Skeletal muscle tissue (tissue), 4 donors: ENCODE results near the gene ADAMTS17. TPM values are rescaled to one million over a fixed set of nuclear protein-coding genes. Genes with fewer than 3 reads are reported as not detected.

Experiments
- H3K27ac ChIP-seq: one replicate; pipeline ENCODE4 v1.7.0; 2013; ENCODE audit warnings: mild to moderate bottlenecking, low read depth, low read length, inconsistent platforms
- H3K27me3 ChIP-seq, 3 donors: one replicate each; pipeline ENCODE4 v1.7.0; 2013; ENCODE audit warnings: low read length in 3 of 3; ENCODE audit not compliant: control insufficient read depth in 3 of 3, insufficient read depth in 3 of 3
- H3K36me3 ChIP-seq, 3 donors: one replicate each; pipeline ENCODE4 v1.7.0; 2013; ENCODE audit warnings: low read length in 3 of 3; ENCODE audit not compliant: control insufficient read depth in 3 of 3, insufficient read depth in 3 of 3
- H3K4me1 ChIP-seq, 3 donors: one replicate each; pipeline ENCODE4 v1.7.0; 2013; ENCODE audit warnings: low read length in 3 of 3, mild to moderate bottlenecking in 3 of 3; ENCODE audit not compliant: control insufficient read depth in 3 of 3, insufficient read depth in 3 of 3
- H3K4me3 ChIP-seq, 3 donors: one replicate each; pipeline ENCODE4 v1.7.0; 2013; ENCODE audit warnings: low read length in 3 of 3
- H3K9ac ChIP-seq, 3 donors: one replicate each; pipeline ENCODE4 v1.7.0; 2013; ENCODE audit warnings: low read length in 3 of 3, mild to moderate bottlenecking in 3 of 3, moderate library complexity in 2 of 3, low read depth in 1 of 3
- H3K9me3 ChIP-seq, 3 donors: one replicate each; pipeline ENCODE4 v1.7.0; 2013; ENCODE audit warnings: low read length in 3 of 3; ENCODE audit not compliant: control insufficient read depth in 3 of 3
- total RNA-seq: library from RNA; depleted of rRNA; stranded (reverse); fragments of >200 nt; gene quantifications from one replicate; pipeline ENCODE4 v1.2.3, GENCODE V29; 2014
- donor health status: Osteomylitis.

The ADAMTS17 gene
- total RNA-seq, 1 donor from 2014 or later, result 5.7 TPM

DNA sequence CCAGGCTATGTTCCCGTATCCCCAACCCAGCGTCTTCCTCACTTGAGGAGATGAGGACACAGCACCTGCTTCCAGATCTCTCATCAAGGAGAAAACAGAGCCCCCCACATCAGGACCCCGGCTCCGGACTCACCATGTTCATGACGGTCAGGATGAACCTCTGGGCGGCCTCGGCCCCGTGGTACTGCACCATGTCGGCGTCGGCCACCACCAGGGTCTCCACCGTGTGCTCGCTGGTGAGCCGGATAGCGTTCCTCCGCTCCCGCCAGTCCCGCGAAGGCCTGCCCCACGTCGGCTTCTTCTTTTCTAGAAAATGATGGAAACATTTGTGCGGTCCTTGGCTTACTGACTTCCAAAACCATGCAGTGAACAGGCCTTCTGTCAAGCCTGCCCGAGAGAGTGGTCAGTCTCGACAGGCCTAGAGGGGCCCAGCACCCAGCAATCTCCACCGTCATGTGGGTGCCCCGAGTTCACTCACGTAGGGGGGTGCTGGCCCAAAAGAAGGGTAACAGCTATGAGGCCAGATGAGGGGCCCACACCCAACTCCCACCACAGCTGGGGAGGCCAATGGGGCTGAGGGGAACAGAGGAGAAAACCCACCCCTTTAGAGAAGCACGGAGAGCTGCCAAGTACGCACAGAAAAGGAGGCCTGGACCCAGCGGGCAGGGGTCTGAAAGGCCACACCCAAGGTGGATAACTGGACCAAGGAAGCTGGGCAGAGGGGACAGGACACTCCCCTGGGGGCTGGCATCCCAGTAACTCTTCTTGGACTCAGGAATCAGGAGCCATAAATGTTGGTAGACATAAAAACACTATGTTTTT lies 60.5 kb downstream of the ADAMTS17 start:
- H3K9me3 ChIP-seq, result no peaks in the 10 kb centered on the region
- no peak overlapping the region for H3K27ac ChIP-seq
- peak overlapping the region in 1 of 3 donors; percentile 8 for H3K9ac ChIP-seq
- no peaks in the 10 kb centered on the region for H3K27me3 ChIP-seq
- H3K36me3 ChIP-seq, result no peaks in the 10 kb centered on the region
- no peak overlapping the region for H3K4me3 ChIP-seq
- peaks cover 6 to 18% (median 17%) of the 10 kb centered on the region in 3 donors for H3K4me1 ChIP-seq

DNA sequence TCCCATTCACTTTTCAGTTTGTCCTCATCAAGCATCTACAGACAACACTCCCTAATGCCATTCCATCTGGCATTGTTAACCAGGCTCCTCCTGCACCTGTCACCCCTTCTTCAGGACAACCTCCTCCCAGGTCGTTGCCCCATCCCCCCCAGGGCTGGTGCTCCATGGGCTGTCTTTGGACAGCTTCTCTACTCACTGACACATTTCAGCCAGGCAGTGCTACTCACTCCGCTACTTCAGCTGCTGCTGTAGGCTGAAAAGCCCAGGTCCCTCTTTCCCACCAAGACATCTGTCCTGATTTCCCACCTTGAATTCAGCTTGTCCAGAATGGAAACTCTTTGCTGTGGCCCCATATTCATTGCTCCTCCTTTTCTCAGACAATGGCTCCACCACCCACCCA lies 61.9 kb downstream of the ADAMTS17 start:
- no peak overlapping the region for H3K4me3 ChIP-seq
- H3K4me1 ChIP-seq, result peaks cover 4 to 8% (median 8%) of the 10 kb centered on the region in 3 donors
- H3K9me3 ChIP-seq, result no peaks in the 10 kb centered on the region
- peaks cover 0 to 4% (median 0%) of the 10 kb centered on the region in 3 donors for H3K36me3 ChIP-seq
- H3K27ac ChIP-seq, result no peak overlapping the region
- no peak overlapping the region for H3K9ac ChIP-seq
- no peaks in the 10 kb centered on the region for H3K27me3 ChIP-seq

DNA sequence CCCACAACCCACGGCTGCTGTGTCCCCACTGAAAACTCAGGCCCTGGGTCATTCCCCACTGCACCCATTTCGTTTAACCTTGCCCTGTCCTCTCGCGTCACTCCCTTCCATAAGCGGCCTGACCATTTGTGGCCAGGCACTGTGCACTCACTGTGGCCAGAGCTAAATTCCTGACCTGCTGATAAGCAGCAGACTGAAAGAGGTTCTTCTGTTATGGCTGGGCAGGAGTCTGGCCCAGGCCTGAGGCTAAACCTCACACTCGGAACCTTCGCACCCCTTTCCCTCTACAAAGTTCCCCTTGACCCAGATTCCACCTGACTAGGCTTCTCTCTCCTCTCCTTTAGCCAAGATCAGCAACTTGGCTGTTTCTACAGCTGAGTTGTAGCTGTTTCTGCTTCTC lies 62.3 kb downstream of the ADAMTS17 start:
- Histone ChIP-seq H3K9ac (no peak overlapping the region), H3K9me3 (no peaks in the 10 kb centered on the region), H3K27ac (no peak overlapping the region), H3K4me1 (peaks cover 0 to 5% (median 4%) of the 10 kb centered on the region in 3 donors), H3K27me3 (no peaks in the 10 kb centered on the region), H3K4me3 (no peak overlapping the region), H3K36me3 (peaks cover 0 to 4% (median 0%) of the 10 kb centered on the region in 3 donors)

DNA sequence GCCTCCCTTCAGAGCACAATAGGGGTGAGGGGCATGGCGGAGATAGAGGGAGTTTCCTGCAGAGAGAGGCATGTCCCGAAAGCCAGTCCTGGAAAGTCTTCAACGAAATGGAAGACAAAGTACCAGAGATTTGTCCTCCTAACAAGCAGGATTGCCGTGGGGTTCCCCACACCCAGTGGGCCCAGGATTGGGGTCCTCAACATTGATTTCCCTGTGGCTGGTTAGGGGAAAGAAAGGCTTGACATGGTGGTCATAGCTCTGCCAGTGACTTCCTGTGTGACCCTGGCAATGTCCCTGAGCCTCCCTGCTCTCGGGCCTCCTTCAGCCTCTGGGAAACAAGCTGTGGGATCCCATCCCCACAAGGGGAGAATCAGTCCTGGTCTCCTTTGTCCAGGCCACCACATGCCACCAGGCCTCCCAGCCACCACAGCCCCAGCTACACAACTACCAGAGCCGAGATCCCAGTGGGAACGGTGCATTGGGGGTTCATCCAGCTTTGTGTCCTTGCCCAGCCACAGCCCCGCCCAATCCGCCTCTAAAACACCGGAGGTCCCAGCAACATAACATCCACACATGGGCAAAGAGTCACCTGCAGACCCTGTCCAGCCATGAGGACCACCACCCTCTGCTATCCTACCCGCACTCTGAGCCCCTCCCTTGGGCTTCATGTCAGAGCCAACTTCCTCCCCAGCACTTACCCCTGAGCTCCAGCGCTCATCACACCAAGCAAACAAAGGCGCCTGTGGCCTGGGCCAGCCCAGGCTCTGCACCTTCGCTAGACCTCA lies 63.0 kb downstream of the ADAMTS17 start:
- Histone ChIP-seq H3K4me3 (no peak overlapping the region), H3K27me3 (no peaks in the 10 kb centered on the region), H3K4me1 (no peaks in the 10 kb centered on the region)

DNA sequence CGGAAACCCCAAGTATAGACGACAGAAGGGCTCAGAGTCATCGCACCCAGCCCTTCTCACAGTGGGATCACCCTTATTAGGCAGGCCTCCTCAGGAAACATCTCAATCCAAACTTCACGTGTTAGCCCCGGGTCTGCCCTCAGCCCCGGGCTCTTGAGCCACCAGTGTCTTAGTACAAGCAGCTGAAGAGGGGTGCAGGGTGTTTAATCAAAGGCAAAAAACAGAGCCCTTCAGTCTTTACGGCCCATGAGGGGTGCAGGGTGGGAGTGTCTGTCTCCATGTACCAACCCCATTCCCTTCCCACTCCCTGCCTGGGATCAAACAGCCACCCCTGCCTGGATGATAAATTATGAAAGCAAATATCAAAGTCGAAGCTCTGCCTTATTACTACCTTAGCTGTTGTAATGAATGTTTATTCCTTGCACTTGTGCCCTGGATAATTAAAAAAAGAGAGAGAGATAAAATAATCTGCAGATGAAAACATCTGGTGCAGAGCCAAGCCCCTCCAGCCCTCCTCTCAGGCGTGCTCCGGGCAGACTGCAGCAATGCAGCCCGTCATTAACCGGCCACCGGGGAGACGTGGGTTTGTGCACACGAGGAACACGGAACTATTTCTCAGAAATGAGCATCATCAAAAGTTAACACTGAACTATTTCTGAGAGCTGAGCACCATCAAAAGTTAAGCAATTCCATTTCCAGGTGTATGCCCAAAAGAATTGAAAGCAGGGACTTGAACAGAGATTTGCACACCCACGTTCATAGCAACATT lies 64.5 kb downstream of the ADAMTS17 start:
- H3K9me3 ChIP-seq, result peaks cover 0 to 5% (median 0%) of the 10 kb centered on the region in 3 donors
- no peaks in the 10 kb centered on the region for H3K27me3 ChIP-seq
- H3K27ac ChIP-seq, result no peak overlapping the region
- no peak overlapping the region for H3K9ac ChIP-seq
- H3K36me3 ChIP-seq, result peaks cover 0 to 7% (median 0%) of the 10 kb centered on the region in 3 donors
- no peaks in the 10 kb centered on the region for H3K4me1 ChIP-seq
- H3K4me3 ChIP-seq, result no peak overlapping the region

More for the DNA sequence above, 63.0 kb downstream of the ADAMTS17 start:
- no peak overlapping the region for H3K27ac ChIP-seq
- peaks cover 0 to 4% (median 0%) of the 10 kb centered on the region in 3 donors for H3K36me3 ChIP-seq
- no peak overlapping the region for H3K9ac ChIP-seq
- H3K9me3 ChIP-seq, result no peaks in the 10 kb centered on the region

DNA sequence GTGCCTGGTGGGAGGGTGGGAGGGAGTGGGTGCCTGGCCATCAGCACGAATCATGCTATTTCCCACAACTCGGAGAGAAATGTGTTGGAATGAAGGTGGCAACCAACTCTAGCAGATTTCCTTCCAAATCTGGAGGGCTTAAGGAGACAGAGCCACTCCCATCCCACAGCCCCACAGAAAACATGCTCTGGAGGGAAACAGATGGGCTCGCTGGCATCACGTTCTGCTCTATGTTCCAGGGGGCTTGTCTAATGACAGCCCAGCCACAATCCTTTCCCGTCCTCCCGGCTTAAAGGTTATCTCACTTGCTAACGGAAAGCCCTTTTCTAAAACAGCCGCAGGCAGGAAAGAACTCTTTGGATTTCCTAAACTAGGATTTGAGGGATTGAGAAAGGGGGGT lies 65.3 kb downstream of the ADAMTS17 start:
- Histone ChIP-seq H3K4me1 (no peaks in the 10 kb centered on the region), H3K27ac (no peak overlapping the region), H3K36me3 (peaks cover 0 to 7% (median 0%) of the 10 kb centered on the region in 3 donors), H3K9ac (no peak overlapping the region), H3K4me3 (no peak overlapping the region), H3K27me3 (no peaks in the 10 kb centered on the region), H3K9me3 (peaks cover 0 to 5% (median 0%) of the 10 kb centered on the region in 3 donors)

DNA sequence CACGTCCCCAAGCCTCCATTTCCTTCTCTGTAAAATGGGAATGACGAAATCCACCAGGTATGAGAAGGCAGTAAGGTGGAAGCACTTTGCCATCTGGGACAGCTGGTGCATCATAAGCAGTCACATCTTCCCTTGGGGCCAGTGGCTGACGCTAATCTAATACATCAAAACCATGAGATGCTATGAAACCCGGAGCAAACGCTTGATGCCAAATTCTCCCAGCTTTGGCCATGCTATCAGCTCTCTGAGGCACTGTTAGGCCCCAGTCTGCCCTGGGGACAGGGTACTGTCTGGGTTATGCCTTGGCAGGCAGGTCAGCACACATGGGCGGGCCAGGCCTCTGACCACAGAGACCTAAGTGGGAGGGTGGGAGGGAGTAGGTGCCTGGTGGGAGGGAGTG lies 66.1 kb downstream of the ADAMTS17 start:
- no peaks in the 10 kb centered on the region for H3K4me1 ChIP-seq
- H3K9me3 ChIP-seq, result peaks cover 0 to 5% (median 0%) of the 10 kb centered on the region in 3 donors
- H3K9ac ChIP-seq, result no peak overlapping the region
- H3K36me3 ChIP-seq, result peaks cover 0 to 7% (median 0%) of the 10 kb centered on the region in 3 donors
- H3K27ac ChIP-seq, result no peak overlapping the region
- H3K27me3 ChIP-seq, result no peaks in the 10 kb centered on the region
- no peak overlapping the region for H3K4me3 ChIP-seq

DNA sequence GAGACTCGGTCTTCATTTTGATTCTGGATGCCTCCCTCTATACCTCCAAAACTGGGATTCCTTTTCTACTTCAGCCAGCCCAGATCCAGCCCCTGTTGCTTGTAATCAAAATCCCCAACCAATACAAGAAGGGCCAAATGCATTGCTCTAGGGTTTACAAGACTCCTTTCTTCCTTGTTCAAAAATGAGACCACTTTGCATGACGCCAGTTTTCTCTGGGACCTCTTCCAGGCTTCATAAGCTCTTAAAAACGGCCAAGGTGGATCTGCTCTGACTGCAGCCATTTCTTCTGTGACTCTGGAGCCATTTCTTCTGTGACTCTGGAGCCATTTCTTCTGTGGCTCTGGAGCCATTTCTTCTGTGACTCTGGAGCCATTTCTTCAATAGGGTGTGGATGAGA lies 71.9 kb downstream of the ADAMTS17 start:
- H3K9me3 ChIP-seq, result peaks cover 0 to 5% (median 0%) of the 10 kb centered on the region in 3 donors
- no peak overlapping the region for H3K4me3 ChIP-seq
- H3K27me3 ChIP-seq, result no peaks in the 10 kb centered on the region
- no peak overlapping the region for H3K9ac ChIP-seq
- no peak overlapping the region for H3K27ac ChIP-seq
- H3K36me3 ChIP-seq, result peaks cover 0 to 6% (median 0%) of the 10 kb centered on the region in 3 donors
- peaks cover 4 to 5% (median 5%) of the 10 kb centered on the region in 3 donors for H3K4me1 ChIP-seq

DNA sequence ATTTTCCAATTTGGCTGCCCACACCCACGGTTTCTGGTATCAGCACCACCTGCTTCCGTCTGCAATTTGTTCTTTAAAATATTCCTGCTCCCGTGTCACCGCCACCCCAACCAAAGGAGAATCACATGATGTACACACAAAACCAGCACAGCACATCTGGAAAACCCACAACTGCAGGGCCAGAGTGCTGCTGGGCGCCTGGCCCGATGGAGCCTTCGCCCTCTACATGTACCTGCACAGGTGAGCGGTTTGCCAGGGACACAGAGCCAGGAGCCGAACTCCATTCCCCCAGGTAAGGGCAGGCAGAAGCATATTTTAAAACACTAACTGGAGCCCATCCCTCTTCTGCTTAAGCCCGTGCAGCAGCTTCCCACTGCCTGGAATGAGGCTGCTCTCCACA lies 75.6 kb downstream of the ADAMTS17 start:
- Histone ChIP-seq H3K36me3 (peaks cover 0 to 13% (median 4%) of the 10 kb centered on the region in 3 donors), H3K9me3 (no peaks in the 10 kb centered on the region), H3K27me3 (no peaks in the 10 kb centered on the region), H3K27ac (no peak overlapping the region), H3K4me1 (peaks cover 4 to 5% (median 5%) of the 10 kb centered on the region in 3 donors), H3K9ac (no peak overlapping the region), H3K4me3 (no peak overlapping the region)
